Adrenal gland (tissue), 12 donors: ENCODE results near the gene POLD2. TPM values are rescaled to one million over a fixed set of nuclear protein-coding genes. Genes with fewer than 3 reads are reported as not detected.

ENCODE experiments used
- DNase-seq, 7 donors: peaks; one replicate each; pipeline ENCODE4 v3.0.0-alpha.2; 2019 to 2020
- H3K27ac ChIP-seq, 5 donors: fragments of 200-600 bp; sonication (generic) in 4 of 5; 1 replicate in 3 of 5; 2 replicates in 2 of 5; pipeline versions ENCODE4 v1.5.1 to v1.8.0; 2016 to 2020; ENCODE audit warnings: mild to moderate bottlenecking in 1 of 5
- H3K27me3 ChIP-seq: fragments of 200-600 bp; 2 replicates; pipeline ENCODE4 v1.8.0; 2021
- H3K36me3 ChIP-seq, 2 donors: fragments of 200-600 bp; replicated peaks in 1 of 2; 1 replicate in 1 of 2; 2 replicates in 1 of 2; pipeline versions ENCODE4 v1.5.1 to v1.8.0; 2018 to 2022
- H3K4me1 ChIP-seq, 2 donors: fragments of 200-600 bp; replicated peaks in 1 of 2; 1 replicate in 1 of 2; 2 replicates in 1 of 2; pipeline versions ENCODE4 v1.5.1 to v1.8.0; 2018 to 2021
- H3K4me3 ChIP-seq, 4 donors: fragments of 200-600 bp; sonication (generic) in 3 of 4; one replicate each; pipeline ENCODE4 v1.5.1; 2016 to 2018
- H3K9me3 ChIP-seq, 3 donors: fragments of 200-600 bp; sonication (generic) in 1 of 3; replicated peaks in 1 of 3; 1 replicate in 2 of 3; 2 replicates in 1 of 3; pipeline versions ENCODE4 v1.5.1 to v1.8.0; 2016 to 2021
- POLR2A ChIP-seq, 2 donors: fragments of 450-650 bp; IDR thresholded peaks; one replicate each; pipeline ENCODE4 v1.6.1; 2017; ENCODE audit warnings: antibody characterized with exemption in 2 of 2, mild to moderate bottlenecking in 2 of 2, moderate library complexity in 1 of 2
- WGBS, 4 donors: extraction: QIAGEN DNeasy Blood & Tissue Kit in 2 of 4; methylation state at CpG; one replicate each; pipeline versions ENCODE4 v1.1.5 to v1.1.7; 2013 to 2017; 5-methylcytosine and 5-hydroxymethylcytosine counted together
- intact Hi-C, 2 donors: fragments of 100-400 bp; cut with DNase I; formaldehyde crosslinking; loops; one replicate each; pipeline versions ENCODE4 v1.14.1 to v1.15.0; 2022 to 2023
- polyA plus RNA-seq, 3 donors: library from polyadenylated mRNA; stranded (reverse); fragments of 200-250 nt in 2 of 3; fragments of 350-450 nt in 1 of 3; fragmentation: Illumina TruSeq in 1 of 3; extraction: RNeasy Lipid Tissue Mini Kit (QIAGEN cat#74804) in 1 of 3; gene quantifications; one replicate each; pipeline ENCODE4 v1.2.3, GENCODE V29; 2013 to 2014
- total RNA-seq, 9 donors: library from RNA; depleted of rRNA in 4 of 9; stranded (reverse); fragments of >200 nt in 4 of 9; fragments of 120-200 nt in 1 of 9; fragmentation: NEBNext Ultra II Directional in 1 of 9; extraction: Animal tissue kit (Norgen Biotek cat#: 25700) in 1 of 9; gene quantifications; one replicate each; pipeline versions ENCODE4 v1.1.0 to v1.2.4, GENCODE V29; 2013 to 2023
- TF ChIP-seq, protein P1 (sequence below), 6 experiments: fragments of 450-650 bp in 4 of 6; fragments of 200-600 bp in 2 of 6; sonication (generic) in 1 of 6; IDR thresholded peaks; 1 replicate in 5 of 6; 2 replicates in 1 of 6; pipeline versions ENCODE4 v1.5.1 to v1.8.0; 2016 to 2021; ENCODE audit warnings: antibody characterized with exemption in 6 of 6, mild to moderate bottlenecking in 2 of 6, moderate library complexity in 1 of 6
- donor health status: healthy with polysubstance abuse.
- donor health status: Bipolar disorder and iron deficiency.
- donor health status: DM: yes; HTN: yes; CAD: no.
- donor health status: DM: no; HTN: no; CAD: no.
- donor health status: DM: no; HTN: no; CAD: no.
- donor health status: DM: yes; HTN: yes; CAD: no.

POLD2 gene
- total and polyA plus RNA-seq, 12 donors: 47.5 to 127 (median 78.1) TPM

- no peak for DNase-seq
- no peaks in the 10 kb centered on the region for H3K27me3 ChIP-seq
- peaks cover 0 to 4% of the 10 kb centered on the region in 2 donors for H3K36me3 ChIP-seq
- peak overlapping the region in 1 of 4 donors; percentile 64 for H3K4me3 ChIP-seq
- 64 to 81% (median 67%) methylated on average over 2 of the region's 2 CpGs for WGBS, 4 donors
- intact Hi-C loops: no loop called here
- H3K27ac ChIP-seq: peak overlapping the region in 1 of 5 donors; percentile 93
- no peak for TF ChIP-seq POLR2A (IDR thresholded peaks at IDR 0.05)
- TF ChIP-seq, protein P1, sequence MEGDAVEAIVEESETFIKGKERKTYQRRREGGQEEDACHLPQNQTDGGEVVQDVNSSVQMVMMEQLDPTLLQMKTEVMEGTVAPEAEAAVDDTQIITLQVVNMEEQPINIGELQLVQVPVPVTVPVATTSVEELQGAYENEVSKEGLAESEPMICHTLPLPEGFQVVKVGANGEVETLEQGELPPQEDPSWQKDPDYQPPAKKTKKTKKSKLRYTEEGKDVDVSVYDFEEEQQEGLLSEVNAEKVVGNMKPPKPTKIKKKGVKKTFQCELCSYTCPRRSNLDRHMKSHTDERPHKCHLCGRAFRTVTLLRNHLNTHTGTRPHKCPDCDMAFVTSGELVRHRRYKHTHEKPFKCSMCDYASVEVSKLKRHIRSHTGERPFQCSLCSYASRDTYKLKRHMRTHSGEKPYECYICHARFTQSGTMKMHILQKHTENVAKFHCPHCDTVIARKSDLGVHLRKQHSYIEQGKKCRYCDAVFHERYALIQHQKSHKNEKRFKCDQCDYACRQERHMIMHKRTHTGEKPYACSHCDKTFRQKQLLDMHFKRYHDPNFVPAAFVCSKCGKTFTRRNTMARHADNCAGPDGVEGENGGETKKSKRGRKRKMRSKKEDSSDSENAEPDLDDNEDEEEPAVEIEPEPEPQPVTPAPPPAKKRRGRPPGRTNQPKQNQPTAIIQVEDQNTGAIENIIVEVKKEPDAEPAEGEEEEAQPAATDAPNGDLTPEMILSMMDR (IDR thresholded peaks at IDR 0.05): no peak
- no peaks in the 10 kb centered on the region for H3K9me3 ChIP-seq
- H3K4me1 ChIP-seq: no peaks in the 10 kb centered on the region
These were observed 17.5 kb downstream of the POLD2 start for GRCh38 chr7:44105832-44106231.

- no peaks in the 10 kb centered on the region for H3K4me1 ChIP-seq
- no peaks in the 10 kb centered on the region for H3K27me3 ChIP-seq
- TF ChIP-seq, protein P1 (IDR thresholded peaks at IDR 0.05): no peak
- TF ChIP-seq POLR2A (IDR thresholded peaks at IDR 0.05): no peak
- H3K27ac ChIP-seq: peak overlapping the region in 4 of 5 donors; percentile 18 to 93 (median 70)
- DNase-seq: peak in 1 of 7 donors; percentile 35
- H3K4me3 ChIP-seq: peak overlapping the region in 1 of 4 donors; percentile 64
- no peaks in the 10 kb centered on the region for H3K9me3 ChIP-seq
- peaks cover 0 to 4% of the 10 kb centered on the region in 2 donors for H3K36me3 ChIP-seq
- intact Hi-C loops: no loop called here
- WGBS, 4 donors: 41 to 46% (median 46%) methylated on average over 11 to 28 of the region's 28 CpGs
These were observed 18.2 kb downstream of the POLD2 start for GRCh38 chr7:44104860-44105771.

GRCh38 chr7:44103923-44104859 is 19.2 kb downstream of the POLD2 start, which contains the start of gene AEBP1:
Gene AEBP1 (plus strand): TSS chr7:44104345. CDS start chr7:44104666, 321 bp downstream.
- no peak for TF ChIP-seq POLR2A (IDR thresholded peaks at IDR 0.05)
- TF ChIP-seq, protein P1 (IDR thresholded peaks at IDR 0.05): no peak
- Histone ChIP-seq H3K36me3 (peaks cover 0 to 4% of the 10 kb centered on the region in 2 donors), H3K27me3 (no peaks in the 10 kb centered on the region), H3K4me3 (peak within 1 kb of the TSS in 1 of 4 donors; percentile 64), H3K27ac (peak within 1 kb of the TSS in 4 of 5 donors; percentile 18 to 93 (median 70)), H3K4me1 (no peaks in the 10 kb centered on the region), H3K9me3 (no peaks in the 10 kb centered on the region)
- intact Hi-C loops: no loop called here
- DNase-seq: no peak
- 4 to 6% (median 5%) methylated on average over 26 to 74 of the region's 87 CpGs; no CpG with 5 or more reads in 1 of the 4 donors for WGBS, 4 donors

DNA sequence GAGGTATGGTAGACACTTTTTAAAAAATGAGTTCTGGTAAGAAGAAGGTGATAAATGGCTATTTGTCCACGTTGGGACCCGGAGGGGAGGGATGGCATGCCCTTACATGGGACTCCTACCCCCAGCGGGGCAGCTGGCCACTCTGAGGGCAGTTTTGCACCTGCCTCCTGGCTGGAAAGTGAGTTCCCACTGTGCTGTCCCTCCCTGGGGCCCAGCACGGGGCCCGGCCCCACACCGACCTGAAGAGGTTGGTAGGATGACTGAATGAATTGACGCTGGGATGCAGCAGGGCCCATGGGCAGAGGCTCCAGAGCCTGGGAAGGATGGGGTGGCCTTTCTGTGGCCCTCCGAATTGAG is 19.8 kb downstream of the POLD2 start:
- TF ChIP-seq, protein P1 (IDR thresholded peaks at IDR 0.05): no peak
- no peak for TF ChIP-seq POLR2A (IDR thresholded peaks at IDR 0.05)
- intact Hi-C loops: no loop called here
- Histone ChIP-seq H3K27ac (peak overlapping the region in 2 of 5 donors; percentile 68 to 93), H3K4me1 (no peaks in the 10 kb centered on the region), H3K36me3 (peaks cover 0 to 4% of the 10 kb centered on the region in 2 donors), H3K27me3 (no peaks in the 10 kb centered on the region), H3K9me3 (no peaks in the 10 kb centered on the region), H3K4me3 (no peak overlapping the region)
- WGBS, 4 donors: 68 to 83% (median 74%) methylated on average over 4 to 8 of the region's 8 CpGs
- DNase-seq: no peak
